Measurements from ENCODE around the gene UMOD. TPM values are rescaled to one million over a fixed set of nuclear protein-coding genes. Genes with fewer than 3 reads are reported as not detected.

Gene UMOD
- total RNA-seq, 2 experiments from 2014 or later, result not detected

- no peaks in the 10 kb centered on the region for H3K9me3 Mint-ChIP-seq (ENCODE audit: low read depth)
- CTCF ChIA-PET, result interaction anchor here (0.5 to 6.4 kb wide), 22 partner anchors 10 to 404 kb away, joined by 3 to 65 read pairs (median 4); no protein-coding TSS in a partner anchor
Observed at GRCh38 chr16:20300312-20301097, 52.0 kb downstream of the UMOD start.

GRCh38 chr16:20298452-20298851 is 54.1 kb downstream of the UMOD start:
- no peaks in the 10 kb centered on the region for H3K9me3 Mint-ChIP-seq (ENCODE audit: low read depth)
- ATAC-seq, result no peak
- H3K4me3 Mint-ChIP-seq, result no peak overlapping the region
- DNase-seq, result no peak
- H3K27me3 Mint-ChIP-seq, result no peaks in the 10 kb centered on the region
- no peaks in the 10 kb centered on the region for H3K36me3 Mint-ChIP-seq
- CTCF ChIA-PET, result interaction anchor here (3.8 to 6.4 kb wide), 2 partner anchors 86 to 390 kb away, joined by 19 to 65 read pairs; no protein-coding TSS in a partner anchor
- H3K4me1 Mint-ChIP-seq, result no peaks in the 10 kb centered on the region
- no peak overlapping the region for H3K27ac Mint-ChIP-seq

More at GRCh38 chr16:20300312-20301097, 52.0 kb downstream of the UMOD start:
- Mint-ChIP-seq H3K27ac (no peak overlapping the region), H3K4me1 (no peaks in the 10 kb centered on the region), H3K36me3 (no peaks in the 10 kb centered on the region), H3K27me3 (no peaks in the 10 kb centered on the region), H3K4me3 (no peak overlapping the region)
- peak; percentile 57 for DNase-seq
- peak; percentile 63 for ATAC-seq

GRCh38 chr16:20291208-20292206 is 61.0 kb downstream of the UMOD start:
- Mint-ChIP-seq H3K36me3 (no peaks in the 10 kb centered on the region), H3K27me3 (no peaks in the 10 kb centered on the region), H3K27ac (no peak overlapping the region), H3K9me3 (ENCODE audit: low read depth) (no peaks in the 10 kb centered on the region), H3K4me1 (no peaks in the 10 kb centered on the region), H3K4me3 (no peak overlapping the region)
- DNase-seq (no peak), ATAC-seq (no peak)
- CTCF ChIA-PET, result interaction anchor here (1.1 to 1.5 kb wide), 2 partner anchors 9 to 93 kb away, joined by 4 to 6 read pairs; no protein-coding TSS in a partner anchor

- no peaks in the 10 kb centered on the region for H3K36me3 Mint-ChIP-seq
Observed at GRCh38 chr16:20289571-20289970, 62.9 kb downstream of the UMOD start.

GRCh38 chr16:20285993-20286499 is 66.5 kb downstream of the UMOD start:
- ATAC-seq (no peak), DNase-seq (no peak)
- Mint-ChIP-seq H3K4me3 (no peak overlapping the region), H3K27ac (no peak overlapping the region), H3K36me3 (no peaks in the 10 kb centered on the region), H3K27me3 (no peaks in the 10 kb centered on the region), H3K9me3 (ENCODE audit: low read depth) (no peaks in the 10 kb centered on the region), H3K4me1 (no peaks in the 10 kb centered on the region)
- CTCF ChIA-PET, result no interaction called here

More at GRCh38 chr16:20289571-20289970, 62.9 kb downstream of the UMOD start:
- H3K9me3 Mint-ChIP-seq (ENCODE audit: low read depth), result no peaks in the 10 kb centered on the region
- H3K27me3 Mint-ChIP-seq, result no peaks in the 10 kb centered on the region
- no peak overlapping the region for H3K27ac Mint-ChIP-seq
- no peak overlapping the region for H3K4me3 Mint-ChIP-seq
- ATAC-seq (no peak), DNase-seq (no peak)
- CTCF ChIA-PET, result interaction anchor here (0.8 kb wide), 1 partner anchor 11 kb away, joined by 3 read pairs; no protein-coding TSS in a partner anchor
- H3K4me1 Mint-ChIP-seq, result no peaks in the 10 kb centered on the region

Other genes starting within 250 kb of the UMOD start
- not detected for gene GP2, start 25.2 kb downstream of the UMOD start, total RNA-seq
- not detected for gene PDILT, start 52.0 kb upstream of the UMOD start, total RNA-seq
- gene ACSM5, start 56.8 kb upstream of the UMOD start, total RNA-seq, result not detected
- under 1 TPM in 1 of 2 experiments, not detected in 1; 0.26 TPM for gene ACSM2A, start 98.8 kb upstream of the UMOD start, total RNA-seq
- gene ACSM2B, start 223.7 kb upstream of the UMOD start, total RNA-seq, result under 1 TPM in 1 of 2 experiments, not detected in 1; 0.49 TPM